Heart right ventricle (tissue), 16 donors: Measurements from ENCODE around the gene PRKD2. TPM values are rescaled to one million over a fixed set of nuclear protein-coding genes. Genes with fewer than 3 reads are reported as not detected.
A peak's percentile ranks its signal among the peaks of the same experiment; 100 is the strongest.

Experiments used
- ATAC-seq, 8 donors: fragments of 200-7000 bp; cut with Tn5 transposase; one replicate each; pipeline ENCODE4 v1.9.1; 2020; ENCODE audit warnings: mild to moderate bottlenecking in 8 of 8, moderate library complexity in 8 of 8, moderate number of reproducible peaks in 1 of 8
- DNase-seq, 2 donors: peaks; one replicate each; pipeline ENCODE4 v3.0.0-alpha.2; 2020
- H3K27ac ChIP-seq, 10 donors: fragments of 200-600 bp; sonication (generic) in 2 of 10; one replicate each; pipeline versions ENCODE4 v1.5.0 to v1.8.0; 2020 to 2022; ENCODE audit warnings: mild to moderate bottlenecking in 3 of 10
- H3K27me3 ChIP-seq, 7 donors: fragments of 200-600 bp; one replicate each; pipeline ENCODE4 v1.8.0; 2021 to 2022; ENCODE audit warnings: mild to moderate bottlenecking in 2 of 7
- H3K36me3 ChIP-seq, 9 donors: fragments of 200-600 bp; sonication (generic) in 1 of 9; one replicate each; pipeline versions ENCODE4 v1.5.0 to v1.8.0; 2020 to 2022; ENCODE audit warnings: mild to moderate bottlenecking in 2 of 9
- H3K4me1 ChIP-seq, 9 donors: fragments of 200-600 bp; sonication (generic) in 1 of 9; one replicate each; pipeline versions ENCODE4 v1.5.0 to v1.8.0; 2020 to 2022; ENCODE audit warnings: mild to moderate bottlenecking in 4 of 9
- H3K4me3 ChIP-seq, 10 donors: fragments of 200-600 bp; sonication (generic) in 2 of 10; one replicate each; pipeline versions ENCODE4 v1.5.0 to v1.8.0; 2020 to 2022; ENCODE audit warnings: mild to moderate bottlenecking in 7 of 10, moderate library complexity in 2 of 10
- H3K9me3 ChIP-seq, 11 donors: fragments of 200-600 bp in 10 of 11; sonication (generic) in 2 of 11; one replicate each; pipeline versions ENCODE4 v1.5.0 to v1.8.0; 2013 to 2022; ENCODE audit warnings: mild to moderate bottlenecking in 2 of 11, control low read depth in 1 of 11, moderate library complexity in 1 of 11
- WGBS, 2 donors: extraction: QIAGEN DNeasy Blood & Tissue Kit; methylation state at CpG; one replicate each; pipeline ENCODE4 v1.1.7; 2013; ENCODE audit warnings: inconsistent platforms in 1 of 2; 5-methylcytosine and 5-hydroxymethylcytosine counted together
- intact Hi-C, 10 donors: fragments of 100-400 bp; cut with DNase I; formaldehyde crosslinking; loops; one replicate each; pipeline versions ENCODE4 v1.11.1 to v1.14.2; 2022
- polyA plus RNA-seq, 2 donors: library from polyadenylated mRNA; stranded (reverse); fragments of 200-250 nt; gene quantifications; one replicate each; pipeline ENCODE4 v1.2.3, GENCODE V29; 2013
- total RNA-seq, 10 donors: library from RNA; stranded (reverse); fragmentation: NEBNext Ultra II Directional in 3 of 10; extraction: Animal tissue kit (Norgen Biotek cat#: 25700) in 3 of 10; gene quantifications; one replicate each; pipeline versions ENCODE4 v1.2.1 to v1.2.4, GENCODE V29; 2021 to 2023
- TF ChIP-seq, protein P1 (sequence below), 9 donors: fragments of 200-600 bp; sonication (generic) in 2 of 9; IDR thresholded peaks; one replicate each; pipeline versions ENCODE4 v1.5.0 to v1.8.0; 2021 to 2022; ENCODE audit warnings: antibody characterized with exemption in 9 of 9, mild to moderate bottlenecking in 5 of 9, moderate library complexity in 1 of 9
- donor health status: Arrhythmogenic right ventricular cardiomyopathy.
- donor health status: ischemic (EF 13 %, LVEDD 7.1; RV severe dilation, severe dysfunction).
- donor health status: healthy with polysubstance abuse.
- donor health status: DM: no; HTN: yes; CAD: no.
- donor health status: DM: no; HTN: no; CAD: no.
- donor health status: ischemic (EF 25% LVEDD 6.9; RV normal size, moderate dysfunction).
- donor health status: ischemic (EF 25% LVEDD 5.7; RV mildly dilated, moderate dysfunction).
- donor health status: healthy.
- donor health status: DM: yes; HTN: yes; CAD: no.
- donor health status: Ischemic cardiomyopathy.
- donor health status: ischemic (EF 35%, LVEDD 5.7; RV mildly dilated, moderate dysfunction).
- donor health status: nonischemic (EF 11% LVEDD 7.7; RV severe dilation, severe dysfunction).
- donor health status: DM: yes; HTN: yes; CAD: no.
- donor health status: PGD.
- donor health status: ischemic (EF 29% LVEDD 5.4; RV normal size, mild dysfunction).
- donor health status: nonischemic (EF 23%, LVEDD 6.1; RV moderate dilation, normal function).

The PRKD2 gene
- total and polyA plus RNA-seq, 12 donors = 11.7 to 22.7 (median 13.8) TPM

GRCh38 chr19:46710687-46711086, 6.2 kb downstream of the PRKD2 start:
- WGBS, 2 donors = 82 to 86% methylated on average over 25 of the region's 25 CpGs
- TF ChIP-seq, protein P1, sequence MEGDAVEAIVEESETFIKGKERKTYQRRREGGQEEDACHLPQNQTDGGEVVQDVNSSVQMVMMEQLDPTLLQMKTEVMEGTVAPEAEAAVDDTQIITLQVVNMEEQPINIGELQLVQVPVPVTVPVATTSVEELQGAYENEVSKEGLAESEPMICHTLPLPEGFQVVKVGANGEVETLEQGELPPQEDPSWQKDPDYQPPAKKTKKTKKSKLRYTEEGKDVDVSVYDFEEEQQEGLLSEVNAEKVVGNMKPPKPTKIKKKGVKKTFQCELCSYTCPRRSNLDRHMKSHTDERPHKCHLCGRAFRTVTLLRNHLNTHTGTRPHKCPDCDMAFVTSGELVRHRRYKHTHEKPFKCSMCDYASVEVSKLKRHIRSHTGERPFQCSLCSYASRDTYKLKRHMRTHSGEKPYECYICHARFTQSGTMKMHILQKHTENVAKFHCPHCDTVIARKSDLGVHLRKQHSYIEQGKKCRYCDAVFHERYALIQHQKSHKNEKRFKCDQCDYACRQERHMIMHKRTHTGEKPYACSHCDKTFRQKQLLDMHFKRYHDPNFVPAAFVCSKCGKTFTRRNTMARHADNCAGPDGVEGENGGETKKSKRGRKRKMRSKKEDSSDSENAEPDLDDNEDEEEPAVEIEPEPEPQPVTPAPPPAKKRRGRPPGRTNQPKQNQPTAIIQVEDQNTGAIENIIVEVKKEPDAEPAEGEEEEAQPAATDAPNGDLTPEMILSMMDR (IDR thresholded peaks at IDR 0.05) = no peak
- Histone ChIP-seq H3K4me3 (no peak overlapping the region), H3K9me3 (no peaks in the 10 kb centered on the region), H3K27ac (no peak overlapping the region), H3K27me3 (no peaks in the 10 kb centered on the region), H3K4me1 (peaks cover 8 to 31% (median 21%) of the 10 kb centered on the region in 9 donors), H3K36me3 (peaks cover 0 to 70% (median 15%) of the 10 kb centered on the region in 9 donors)
- intact Hi-C loops = no loop called here
- no peak for ATAC-seq
- DNase-seq = no peak

- ATAC-seq (peak; percentile 74 to 84 (median 78)), DNase-seq (peak; percentile 74 to 86)
- intact Hi-C loops = loop anchor here in 7 of 10 donors (1.0 to 5.0 kb wide), 3 partner anchors 24 to 43 kb away; partner anchors contain the start of genes FKRP (in 1 of the 7) and STRN4 (in 1 of the 7)
- TF ChIP-seq, protein P1 (IDR thresholded peaks at IDR 0.05) = peak; percentile 92 to 98 (median 96)
- no peaks in the 10 kb centered on the region for H3K9me3 ChIP-seq
- H3K27me3 ChIP-seq = no peaks in the 10 kb centered on the region
- H3K4me3 ChIP-seq = no peak overlapping the region
- H3K36me3 ChIP-seq = peaks cover 0 to 93% (median 37%) of the 10 kb centered on the region in 9 donors
- H3K4me1 ChIP-seq = no peaks in the 10 kb centered on the region
- WGBS, 2 donors = 32 to 33% methylated on average over 21 of the region's 21 CpGs
- H3K27ac ChIP-seq = no peak overlapping the region
Measured at GRCh38 chr19:46704379-46705076, 12.4 kb downstream of the PRKD2 start.

GRCh38 chr19:46700704-46701103, 16.2 kb downstream of the PRKD2 start:
- Histone ChIP-seq H3K27ac (no peak overlapping the region), H3K9me3 (no peaks in the 10 kb centered on the region), H3K4me3 (no peak overlapping the region), H3K36me3 (peaks cover 0 to 91% (median 54%) of the 10 kb centered on the region in 9 donors), H3K27me3 (no peaks in the 10 kb centered on the region), H3K4me1 (peaks cover 0 to 13% (median 3%) of the 10 kb centered on the region in 9 donors)
- no peak for ATAC-seq
- intact Hi-C loops = loop anchor here in 1 of 10 donors (5.0 kb wide), 1 partner anchor 47 kb away; the partner anchor contains the start of genes FKRP and STRN4
- TF ChIP-seq, protein P1 (IDR thresholded peaks at IDR 0.05) = no peak
- 92% methylated on average over 13 of the region's 13 CpGs for WGBS, 2 donors
- no peak for DNase-seq

- DNase-seq (no peak), ATAC-seq (no peak)
- Histone ChIP-seq H3K27me3 (no peaks in the 10 kb centered on the region), H3K4me1 (peaks cover 0 to 13% (median 3%) of the 10 kb centered on the region in 9 donors), H3K4me3 (no peak overlapping the region), H3K9me3 (no peaks in the 10 kb centered on the region), H3K36me3 (peaks cover 0 to 98% (median 73%) of the 10 kb centered on the region in 9 donors), H3K27ac (no peak overlapping the region)
- 96 to 97% methylated on average over 11 of the region's 11 CpGs for WGBS, 2 donors
- intact Hi-C loops = no loop called here
- TF ChIP-seq, protein P1 (IDR thresholded peaks at IDR 0.05) = no peak
Measured at GRCh38 chr19:46698395-46699321, 18.3 kb downstream of the PRKD2 start.
